Lower lobe of right lung (tissue), 2 donors: ENCODE measurements around the gene ATAD3C. TPM values are rescaled to one million over a fixed set of nuclear protein-coding genes. Genes with fewer than 3 reads are reported as not detected.

ENCODE experiments used
- ATAC-seq, 2 donors: fragments of 200-7000 bp; cut with Tn5 transposase; one replicate each; pipeline ENCODE4 v1.9.1; 2020 to 2022; ENCODE audit warnings: mild to moderate bottlenecking in 2 of 2, moderate library complexity in 2 of 2
- DNase-seq: peaks from one replicate; pipeline ENCODE4 v3.0.0-alpha.2; 2020
- H3K27ac ChIP-seq: fragments of 200-600 bp; one replicate; pipeline ENCODE4 v1.8.0; 2022
- H3K27me3 ChIP-seq: fragments of 200-600 bp; one replicate; pipeline ENCODE4 v1.8.0; 2022; ENCODE audit warnings: low read depth
- H3K36me3 ChIP-seq: fragments of 200-600 bp; one replicate; pipeline ENCODE4 v1.8.0; 2022; ENCODE audit warnings: mild to moderate bottlenecking
- H3K4me1 ChIP-seq: fragments of 200-600 bp; one replicate; pipeline ENCODE4 v1.8.0; 2022
- H3K4me3 ChIP-seq: fragments of 200-600 bp; one replicate; pipeline ENCODE4 v1.8.0; 2022; ENCODE audit warnings: mild to moderate bottlenecking
- H3K9me3 ChIP-seq: fragments of 200-600 bp; one replicate; pipeline ENCODE4 v1.8.0; 2022
- CTCF ChIP-seq: fragments of 200-600 bp; IDR thresholded peaks from one replicate; pipeline ENCODE4 v1.8.0; 2022; ENCODE audit warnings: antibody characterized with exemption, mild to moderate bottlenecking
- intact Hi-C: fragments of 100-400 bp; cut with DNase I; formaldehyde crosslinking; loops from one replicate; pipeline ENCODE4 v1.11.0; 2022
- total RNA-seq: library from RNA; stranded (reverse); fragmentation: NEBNext Ultra II Directional; extraction: Animal tissue kit (Norgen Biotek cat#: 25700); gene quantifications from one replicate; pipeline ENCODE4 v1.2.1, GENCODE V29; 2021
- donor health status: DM: no; HTN: yes; CAD: no; lungs with severe emphysema.

The ATAD3C gene
- total RNA-seq, 1 donor from 2014 or later, result 7.8 TPM

GRCh38 chr1:1437904-1438376 lies 11.5 kb upstream of the ATAD3C start:
- peaks cover 75% of the 10 kb centered on the region for H3K4me1 ChIP-seq
- TF ChIP-seq CTCF, result no peak
- DNase-seq, result peak; percentile 69
- no peaks in the 10 kb centered on the region for H3K36me3 ChIP-seq
- H3K27me3 ChIP-seq, result peaks cover 16% of the 10 kb centered on the region
- ATAC-seq, result peak in 1 of 2 donors; percentile 4
- peak overlapping the region; percentile 8 for H3K4me3 ChIP-seq
- intact Hi-C loops, result no loop called here
- no peak overlapping the region for H3K27ac ChIP-seq
- no peaks in the 10 kb centered on the region for H3K9me3 ChIP-seq

GRCh38 chr1:1438531-1439381 lies 10.7 kb upstream of the ATAD3C start:
- ATAC-seq (no peak), DNase-seq (no peak)
- intact Hi-C loops, result no loop called here
- Histone ChIP-seq H3K4me1 (peaks cover 67% of the 10 kb centered on the region), H3K27ac (no peak overlapping the region), H3K27me3 (peaks cover 16% of the 10 kb centered on the region), H3K36me3 (no peaks in the 10 kb centered on the region), H3K9me3 (no peaks in the 10 kb centered on the region), H3K4me3 (no peak overlapping the region)
- no peak for TF ChIP-seq CTCF

- DNase-seq (no peak), ATAC-seq (no peak)
- Histone ChIP-seq H3K4me3 (no peak overlapping the region), H3K36me3 (no peaks in the 10 kb centered on the region), H3K27ac (no peak overlapping the region), H3K4me1 (peaks cover 58% of the 10 kb centered on the region), H3K9me3 (no peaks in the 10 kb centered on the region), H3K27me3 (peaks cover 10% of the 10 kb centered on the region)
- intact Hi-C loops, result no loop called here
- TF ChIP-seq CTCF, result no peak
Observed at GRCh38 chr1:1439546-1440261, 9.8 kb upstream of the ATAD3C start.

GRCh38 chr1:1440262-1441001 lies 9.1 kb upstream of the ATAD3C start:
- ATAC-seq, result no peak
- Histone ChIP-seq H3K27ac (no peak overlapping the region), H3K9me3 (no peaks in the 10 kb centered on the region), H3K27me3 (peaks cover 10% of the 10 kb centered on the region), H3K4me1 (peaks cover 52% of the 10 kb centered on the region), H3K4me3 (no peak overlapping the region), H3K36me3 (no peaks in the 10 kb centered on the region)
- no peak for DNase-seq
- intact Hi-C loops, result no loop called here
- no peak for TF ChIP-seq CTCF
